GM12865 (cell line): ENCODE results near the gene TIMMDC1.

Experiments used
- DNase-seq: peaks from one replicate; pipeline ENCODE4 v3.0.0; 2010; ENCODE audit warnings: low read depth
- H3K4me3 ChIP-seq: 2 replicates; pipeline ENCODE4 v1.5.1; 2011; ENCODE audit warnings: mild to moderate bottlenecking, low read depth, low read length, control low read depth
- TF ChIP-seq, protein P1 (sequence below): IDR thresholded peaks from 2 replicates; pipeline ENCODE4 v1.5.1; 2011; ENCODE audit warnings: low read length, control low read depth, low read depth, inconsistent platforms; ENCODE audit not compliant: insufficient read depth; ENCODE audit errors: missing control alignments

Gene TIMMDC1

DNA sequence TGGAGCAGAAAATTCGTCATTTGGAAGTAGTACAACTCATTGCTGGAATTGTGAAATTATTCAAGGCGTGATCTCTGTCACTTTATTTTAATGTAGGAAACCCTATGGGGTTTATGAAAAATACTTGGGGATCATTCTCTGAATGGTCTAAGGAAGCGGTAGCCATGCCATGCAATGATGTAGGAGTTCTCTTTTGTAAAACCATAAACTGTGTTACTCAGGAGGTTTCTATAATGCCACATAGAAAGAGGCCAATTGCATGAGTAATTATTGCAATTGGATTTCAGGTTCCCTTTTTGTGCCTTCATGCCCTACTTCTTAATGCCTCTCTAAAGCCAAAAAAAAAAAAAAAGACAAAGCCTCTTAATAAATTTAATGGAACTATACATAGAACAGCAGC is 5.5 kb upstream of the TIMMDC1 start:
- no peak for DNase-seq
- TF ChIP-seq, protein P1, sequence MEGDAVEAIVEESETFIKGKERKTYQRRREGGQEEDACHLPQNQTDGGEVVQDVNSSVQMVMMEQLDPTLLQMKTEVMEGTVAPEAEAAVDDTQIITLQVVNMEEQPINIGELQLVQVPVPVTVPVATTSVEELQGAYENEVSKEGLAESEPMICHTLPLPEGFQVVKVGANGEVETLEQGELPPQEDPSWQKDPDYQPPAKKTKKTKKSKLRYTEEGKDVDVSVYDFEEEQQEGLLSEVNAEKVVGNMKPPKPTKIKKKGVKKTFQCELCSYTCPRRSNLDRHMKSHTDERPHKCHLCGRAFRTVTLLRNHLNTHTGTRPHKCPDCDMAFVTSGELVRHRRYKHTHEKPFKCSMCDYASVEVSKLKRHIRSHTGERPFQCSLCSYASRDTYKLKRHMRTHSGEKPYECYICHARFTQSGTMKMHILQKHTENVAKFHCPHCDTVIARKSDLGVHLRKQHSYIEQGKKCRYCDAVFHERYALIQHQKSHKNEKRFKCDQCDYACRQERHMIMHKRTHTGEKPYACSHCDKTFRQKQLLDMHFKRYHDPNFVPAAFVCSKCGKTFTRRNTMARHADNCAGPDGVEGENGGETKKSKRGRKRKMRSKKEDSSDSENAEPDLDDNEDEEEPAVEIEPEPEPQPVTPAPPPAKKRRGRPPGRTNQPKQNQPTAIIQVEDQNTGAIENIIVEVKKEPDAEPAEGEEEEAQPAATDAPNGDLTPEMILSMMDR, result no peak
- no peak overlapping the region for H3K4me3 ChIP-seq

DNA sequence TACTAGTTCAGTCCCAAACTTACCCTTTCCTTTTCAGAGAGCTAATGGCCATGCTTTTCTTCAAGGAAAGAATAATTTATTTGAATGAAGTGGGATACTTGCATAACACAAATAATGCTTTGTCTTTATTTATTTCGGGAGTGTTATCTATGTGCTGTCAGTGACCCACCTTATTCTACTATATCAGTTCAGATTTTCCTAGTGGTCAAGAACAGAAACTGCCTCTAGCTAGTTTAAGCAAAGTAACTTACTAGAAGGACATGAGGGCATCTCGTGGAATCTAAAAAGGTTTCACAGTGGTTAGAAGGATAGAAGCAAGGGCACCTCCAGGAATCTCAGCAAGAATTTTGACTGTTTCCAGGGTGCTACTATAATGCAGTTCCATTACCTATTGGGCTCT is 3.8 kb upstream of the TIMMDC1 start:
- DNase-seq, result no peak
- H3K4me3 ChIP-seq, result no peak overlapping the region
- TF ChIP-seq, protein P1, result no peak

DNA sequence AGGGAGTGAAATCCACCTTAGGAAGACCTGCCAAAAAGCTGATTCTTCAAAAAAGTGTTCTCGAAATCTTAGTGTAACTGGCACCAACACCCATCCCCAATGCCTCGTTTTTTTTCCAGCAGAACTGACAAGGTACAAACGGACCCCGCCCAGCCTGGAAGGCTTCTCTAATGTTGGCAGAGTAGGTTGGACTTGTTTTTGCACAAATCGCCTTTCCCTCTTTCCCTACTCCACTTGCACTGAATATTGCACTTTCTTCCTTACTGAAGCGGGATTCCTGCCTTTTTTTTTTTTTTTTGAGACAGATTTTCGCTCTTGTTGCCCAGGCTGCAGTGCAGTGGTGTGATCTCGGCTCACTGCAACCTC is 544 bp upstream of the TIMMDC1 start:
- TF ChIP-seq, protein P1, result no peak
- H3K4me3 ChIP-seq, result peak overlapping the region; percentile 96
- DNase-seq, result peak; percentile 18

- DNase-seq, result no peak
- H3K4me3 ChIP-seq, result peak overlapping the region; percentile 96
- TF ChIP-seq, protein P1, result no peak
Measured at GRCh38 chr3:119500265-119500664, 1.9 kb downstream of the TIMMDC1 start.

DNA sequence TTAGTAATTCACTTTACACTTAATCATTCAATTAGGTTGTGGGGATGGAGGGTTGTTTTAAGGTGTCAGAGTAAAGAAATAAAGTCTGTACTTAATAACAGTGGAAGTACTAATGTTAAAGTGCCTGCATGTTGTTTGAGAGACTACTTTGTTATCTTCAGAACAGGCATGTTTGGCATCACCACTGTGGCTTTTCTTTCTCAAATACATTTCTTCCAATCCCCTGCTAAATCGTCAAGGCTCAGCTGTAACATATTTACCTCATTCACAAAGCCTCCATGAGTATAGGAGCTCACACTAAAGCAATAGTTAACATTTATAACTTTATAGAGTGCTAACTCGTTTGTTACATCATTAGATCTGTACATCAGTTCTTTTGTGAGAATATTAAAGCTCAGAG is 2.6 kb downstream of the TIMMDC1 start:
- DNase-seq, result no peak
- peak overlapping the region; percentile 96 for H3K4me3 ChIP-seq
- TF ChIP-seq, protein P1, result no peak

DNA sequence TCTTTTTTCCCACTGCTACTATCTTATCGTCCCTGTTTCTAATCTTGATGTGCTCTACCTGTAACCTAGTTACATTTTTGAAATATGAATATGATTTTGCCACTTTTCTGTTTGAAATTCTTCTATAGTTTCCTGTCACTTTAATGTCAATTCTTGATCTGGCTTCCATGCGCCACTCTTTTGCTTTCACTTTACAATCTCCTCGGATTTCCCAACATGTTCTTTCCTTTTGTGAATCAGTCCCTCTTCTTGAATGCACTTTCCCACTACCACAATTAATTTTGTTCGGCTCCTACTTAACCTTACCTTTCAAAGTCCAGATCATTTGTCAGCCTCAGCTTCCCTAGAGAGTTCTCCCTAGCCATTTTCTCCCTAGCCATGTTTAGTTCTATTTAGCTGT is 8.3 kb downstream of the TIMMDC1 start:
- H3K4me3 ChIP-seq, result no peak overlapping the region
- TF ChIP-seq, protein P1, result no peak
- no peak for DNase-seq

DNA sequence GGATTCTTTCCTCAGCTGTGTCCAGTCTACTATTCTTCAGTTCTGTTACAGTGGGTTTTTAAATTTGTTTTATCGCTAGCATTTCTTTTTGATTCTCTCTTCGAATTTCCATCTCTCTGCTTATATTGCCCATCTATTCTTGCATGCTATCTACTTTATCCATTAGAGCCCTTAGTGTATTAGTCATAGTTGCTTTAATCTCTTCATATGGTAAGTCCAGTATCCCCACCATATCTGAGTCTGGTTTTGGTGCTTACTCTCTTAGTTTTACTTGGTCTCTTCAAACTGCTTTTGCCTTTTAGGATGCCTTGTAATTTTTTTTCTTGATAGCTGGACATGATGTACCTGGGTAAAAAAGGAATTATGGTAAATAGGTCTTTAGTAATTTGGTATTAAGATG is 9.1 kb downstream of the TIMMDC1 start:
- DNase-seq, result no peak

More for the DNA sequence above, 9.1 kb downstream of the TIMMDC1 start:
- H3K4me3 ChIP-seq, result no peak overlapping the region
- TF ChIP-seq, protein P1, result no peak
